Fibroblast of skin of right quadriceps (primary cell): ENCODE measurements around the gene SLC35A2.
"Not testable (repeated sequence)": the region's sequence is repeated elsewhere in the genome, so short reads cannot be mapped to it uniquely, and the experiment has no call there.

Experiments used
- DNase-seq: peaks from one replicate; pipeline ENCODE4 v3.0.0-alpha.2; 2013

SLC35A2 gene

GRCh38 chrX:48899078-48899410 is 12.4 kb downstream of the SLC35A2 start:
- no peak for DNase-seq

- peak; percentile 96 for DNase-seq
Measured at GRCh38 chrX:48897625-48898306, 13.7 kb downstream of the SLC35A2 start, which contains the start of the genes PQBP1 and TIMM17B. Gene PQBP1, plus strand, starts transcription at chrX:48897930. Its CDS starts 580 bp downstream, at chrX:48898510. Gene TIMM17B, minus strand, starts transcription at chrX:48897768. Its CDS starts 19 bp downstream, at chrX:48897749.

GRCh38 chrX:48897157-48897624 is 14.3 kb downstream of the SLC35A2 start:
- DNase-seq, result peak; percentile 63

GRCh38 chrX:48896611-48897011 is 14.8 kb downstream of the SLC35A2 start:
- DNase-seq, result peak; percentile 13

GRCh38 chrX:48894891-48895290 is 16.6 kb downstream of the SLC35A2 start:
- no peak for DNase-seq

GRCh38 chrX:48893556-48894348 is 17.7 kb downstream of the SLC35A2 start:
- no peak for DNase-seq

GRCh38 chrX:48892896-48893295 is 18.6 kb downstream of the SLC35A2 start:
- no peak for DNase-seq

- peak; percentile 79 for DNase-seq
Measured at GRCh38 chrX:48891402-48892288, 19.8 kb downstream of the SLC35A2 start.

GRCh38 chrX:48890934-48891401 is 20.5 kb downstream of the SLC35A2 start:
- no peak for DNase-seq

- no peak for DNase-seq
Measured at GRCh38 chrX:48890296-48890925, 21.0 kb downstream of the SLC35A2 start.

GRCh38 chrX:48886586-48886985 is 24.9 kb downstream of the SLC35A2 start:
- DNase-seq, result not testable (repeated sequence)

- DNase-seq, result no peak
Measured at GRCh38 chrX:48883729-48884128, 27.7 kb downstream of the SLC35A2 start.

GRCh38 chrX:48876944-48877343 is 34.5 kb downstream of the SLC35A2 start:
- DNase-seq, result not testable (repeated sequence)

GRCh38 chrX:48872017-48872416 is 39.4 kb downstream of the SLC35A2 start:
- not testable (repeated sequence) for DNase-seq

- peak; percentile 27 for DNase-seq
Measured at GRCh38 chrX:48864210-48864609, 47.2 kb downstream of the SLC35A2 start.

GRCh38 chrX:48854898-48855297 is 56.5 kb downstream of the SLC35A2 start:
- peak; percentile 2 for DNase-seq

GRCh38 chrX:48854121-48854804 is 57.2 kb downstream of the SLC35A2 start:
- not testable (repeated sequence) for DNase-seq

GRCh38 chrX:48853494-48853893 is 58.0 kb downstream of the SLC35A2 start:
- not testable (repeated sequence) for DNase-seq
